Ishikawa (cell line): Measurements from ENCODE around the gene RALGAPA2.

ENCODE experiments used
- CEBPB ChIP-seq: IDR thresholded peaks from 2 replicates; pipeline ENCODE4 v1.6.1; 2012
- CREB1 ChIP-seq: IDR thresholded peaks from 2 replicates; pipeline ENCODE4 v1.6.1; 2012; ENCODE audit warnings: low read depth
- EP300 ChIP-seq: IDR thresholded peaks from 2 replicates; pipeline ENCODE4 v1.6.1; 2012; ENCODE audit warnings: borderline replicate concordance
- NFIC ChIP-seq: IDR thresholded peaks from 2 replicates; pipeline ENCODE4 v1.6.1; 2012
- RAD21 ChIP-seq: IDR thresholded peaks from 2 replicates; pipeline ENCODE4 v1.6.1; 2012; ENCODE audit warnings: low read depth
- REST ChIP-seq: IDR thresholded peaks from 2 replicates; pipeline ENCODE4 v1.6.1; 2012; ENCODE audit warnings: low read depth, mild to moderate bottlenecking
- TAF1 ChIP-seq: IDR thresholded peaks from 2 replicates; pipeline ENCODE4 v1.6.1; 2012; ENCODE audit warnings: low read depth, mild to moderate bottlenecking
- TCF12 ChIP-seq: IDR thresholded peaks from 2 replicates; pipeline ENCODE4 v1.6.1; 2012; ENCODE audit warnings: low read depth

- TF ChIP-seq CEBPB (no peak), TCF12 (no peak), EP300 (no peak), TAF1 (no peak), NFIC (no peak), REST (no peak), RAD21 (no peak), CREB1 (no peak)
These were observed 193.2 kb downstream of the RALGAPA2 start for GRCh38 chr20:20519269-20519668.
